ENCODE measurements around the gene ATMIN. TPM values are rescaled to one million over a fixed set of nuclear protein-coding genes. Genes with fewer than 3 reads are reported as not detected.

The ATMIN gene
- total RNA-seq, 1 experiment from 2014 or later: 66.6 TPM

- H3K27ac ChIP-seq (ENCODE audit: insufficient read length, low read depth, low read length): peak overlapping the region; percentile 73
- no peak overlapping the region for H3T11ph ChIP-seq (ENCODE audit: low read length)
- H3K9ac ChIP-seq (ENCODE audit: extremely low read depth, insufficient read length, low read length): peak overlapping the region; percentile 98
- H3K56ac ChIP-seq (ENCODE audit: insufficient read length, low read depth, low read length): peak overlapping the region; percentile 93
- no peak overlapping the region for H2AK5ac ChIP-seq (ENCODE audit: insufficient read length, low read length)
- H3K9me3 Mint-ChIP-seq: no peaks in the 10 kb centered on the region; a peak in 1 of 5 replicates
- H3K4me3 Mint-ChIP-seq: peak overlapping the region; percentile 93 to 99
- peak overlapping the region in 2 of 3 experiments; percentile 90 to 100; a peak in 6 of 7 replicates for H3K27ac Mint-ChIP-seq
- no peak overlapping the region for H4K5ac ChIP-seq (ENCODE audit: insufficient read length, low read depth, low read length)
- H3K4me1 ChIP-seq (ENCODE audit: insufficient read depth, low read length): no peaks in the 10 kb centered on the region
- H2BK120ac ChIP-seq (ENCODE audit: low read depth, low read length, poor library complexity, severe bottlenecking): no peak overlapping the region
- H3K23ac ChIP-seq (ENCODE audit: insufficient read length, low read depth, low read length): no peak overlapping the region
- TF ChIP-seq CTCF (conservative IDR thresholded peaks at IDR 0.05): no peak
- H2BK12ac ChIP-seq (ENCODE audit: insufficient read length, low read depth, low read length): no peak overlapping the region
- no peak overlapping the region for H2BK15ac ChIP-seq (ENCODE audit: low read depth, low read length)
- no peaks in the 10 kb centered on the region for H3K23me2 ChIP-seq (ENCODE audit: insufficient read length, low read depth, low read length, poor library complexity, severe bottlenecking)
- H4K20me1 ChIP-seq (ENCODE audit: control insufficient read depth, insufficient read depth, insufficient read length): no peaks in the 10 kb centered on the region
- H2BK20ac ChIP-seq (ENCODE audit: low read depth, low read length, poor library complexity, severe bottlenecking): no peak overlapping the region
- H3K36me3 Mint-ChIP-seq (ENCODE audit: insufficient read depth in 1 of 3, low read depth in 3 of 3): peaks cover 2 to 17% (median 15%) of the 10 kb centered on the region in 3 experiments; a peak in 6 of 7 replicates
- H3K4me1 Mint-ChIP-seq: peaks cover 18 to 25% of the 10 kb centered on the region in 2 experiments
- H2BK5ac ChIP-seq (ENCODE audit: insufficient read length, low read length): no peak overlapping the region
- H3K4me2 ChIP-seq (ENCODE audit: insufficient read depth, insufficient read length, low read length): peak overlapping the region; percentile 76
- DNase-seq: no peak
- no peak overlapping the region for H4K91ac ChIP-seq (ENCODE audit: insufficient read length, low read depth, low read length)
- peaks cover 33% of the 10 kb centered on the region; the same call in 1 of the 2 replicates for H3K79me2 ChIP-seq (ENCODE audit: insufficient read depth, low read length)
- H3K14ac ChIP-seq (ENCODE audit: insufficient read depth, low read length): peak overlapping the region; percentile 75
- no peaks in the 10 kb centered on the region for H3K27me3 ChIP-seq (ENCODE audit: insufficient read depth, low read length)
- WGBS (ENCODE audit: extremely low coverage, insufficient read length, low lambda C conversion rate): no CpG with 5 or more reads among the region's 50 CpGs
- no peaks in the 10 kb centered on the region for H3K9me3 ChIP-seq (ENCODE audit: control insufficient read depth, low read depth, low read length)
- no peak overlapping the region for H2AFZ ChIP-seq (ENCODE audit: low read length)
- H4K8ac ChIP-seq (replicated peaks; ENCODE audit: insufficient read length, low read depth, low read length): peak overlapping the region; percentile 93
- H3K4ac ChIP-seq (ENCODE audit: low read depth, low read length): no peak overlapping the region
- peak overlapping the region; percentile 68 for H3K18ac ChIP-seq (ENCODE audit: insufficient read length, low read depth, low read length)
- no peaks in the 10 kb centered on the region; the same call in 1 of the 2 replicates for H3K27me3 Mint-ChIP-seq (ENCODE audit: low read depth)
- peaks cover 17% of the 10 kb centered on the region for H3K79me1 ChIP-seq (ENCODE audit: insufficient read depth, low read depth, low read length, poor library complexity, severe bottlenecking)
Observed at GRCh38 chr16:81006211-81006812, 29.3 kb upstream of the ATMIN start.

Measured in H9 (cell line).